GM18511 (cell line): ENCODE results near the gene GULP1.

Experiments used
- ATAC-seq: cut with Tn5 transposase; IDR thresholded peaks from one replicate; pipeline ENCODE4 v1.9.1; 2021; ENCODE audit warnings: mild to moderate bottlenecking, moderate library complexity; ENCODE audit not compliant: unreplicated experiment

The GULP1 gene

DNA sequence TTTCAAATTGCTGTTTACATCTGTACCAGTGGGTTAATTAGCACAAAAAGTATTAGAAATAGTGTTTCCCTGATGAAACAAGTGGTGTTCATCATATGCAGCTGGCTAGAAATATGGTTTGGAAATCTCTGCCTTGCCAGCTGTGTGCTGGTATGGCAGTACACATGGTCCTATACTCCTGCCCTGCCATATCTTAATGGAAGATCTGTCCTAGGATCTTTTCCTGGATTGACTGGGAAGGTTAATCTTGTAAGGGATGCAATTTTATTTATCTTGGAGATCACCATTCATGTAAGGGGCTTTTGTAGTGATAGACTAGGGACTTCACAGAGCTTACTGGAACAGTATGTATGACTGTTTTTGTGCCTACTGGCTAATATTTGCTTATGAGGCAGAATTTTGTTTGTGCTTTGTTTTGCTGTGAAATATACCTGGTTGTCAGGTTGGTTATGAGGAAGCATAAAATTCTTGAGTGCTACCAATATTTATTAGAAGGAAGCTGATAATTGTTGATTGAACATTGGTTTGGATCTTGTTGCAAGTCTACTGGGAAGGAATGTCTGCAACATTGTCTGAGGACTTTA, 73.5 kb downstream of the GULP1 start:
- ATAC-seq = no peak

DNA sequence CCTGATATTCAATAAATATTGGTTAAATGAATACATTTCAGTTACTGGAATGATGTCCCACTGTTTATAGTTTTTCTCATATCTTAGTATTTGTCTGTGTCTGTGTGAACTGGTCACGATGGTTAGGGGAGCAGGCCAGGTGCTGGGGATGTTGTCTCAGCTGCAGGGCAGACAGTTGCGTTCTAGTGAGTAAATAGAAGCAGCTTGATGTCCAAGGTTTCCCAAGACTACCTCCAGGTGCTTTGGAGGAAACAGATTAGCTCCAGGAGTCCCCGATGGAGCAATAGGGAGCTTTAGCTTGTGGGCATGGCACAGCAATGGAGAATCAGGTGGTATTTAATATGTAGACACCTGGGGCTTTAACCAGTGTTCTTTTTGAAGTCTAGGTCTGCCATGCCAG, 75.5 kb downstream of the GULP1 start:
- ATAC-seq = no peak

DNA sequence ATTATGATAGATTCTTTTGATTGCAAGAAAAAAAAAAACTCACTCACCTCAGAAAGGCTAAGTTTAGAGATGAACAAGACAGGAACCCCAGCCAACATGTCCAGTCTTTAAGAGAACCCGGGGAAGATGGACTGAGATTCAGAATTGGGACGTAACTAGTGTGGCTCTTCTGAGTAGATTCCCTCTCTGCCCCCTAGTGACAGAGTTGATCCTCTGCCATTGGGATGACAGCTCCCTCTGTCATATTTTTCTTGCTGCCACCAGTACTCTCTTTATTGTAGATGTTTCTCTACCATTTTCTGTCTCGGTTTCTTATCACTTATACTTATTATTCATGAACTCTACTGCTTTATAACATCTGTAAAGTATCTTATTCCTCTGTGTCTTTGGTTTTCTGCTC, 77.7 kb downstream of the GULP1 start:
- peak; percentile 80 for ATAC-seq

DNA sequence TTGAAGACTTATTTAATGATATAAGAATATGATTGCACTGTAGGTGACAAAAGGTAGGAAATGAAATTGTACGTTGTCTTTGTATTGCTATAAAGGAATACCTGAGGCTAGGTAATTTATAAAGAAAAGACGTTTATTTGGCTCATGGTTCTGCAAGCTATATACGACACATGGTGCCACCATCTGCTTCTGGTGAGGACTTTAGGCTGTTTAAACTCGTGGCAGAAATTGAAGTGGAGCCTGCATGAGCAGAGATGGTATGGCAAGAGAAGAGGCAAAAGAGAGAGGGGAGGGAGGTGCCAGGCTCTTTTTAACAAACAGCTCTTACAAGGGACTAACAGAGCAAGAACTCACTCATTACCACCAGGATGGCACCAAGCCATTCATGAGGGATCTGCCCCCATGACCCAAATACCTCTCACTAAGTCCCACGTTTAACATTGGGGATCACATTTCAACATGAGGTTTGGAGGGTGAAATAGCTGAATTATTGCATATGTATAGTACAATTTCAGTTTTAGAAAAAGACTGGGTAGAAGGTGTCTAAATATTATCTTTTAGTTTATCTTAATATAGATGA, 86.8 kb downstream of the GULP1 start:
- no peak for ATAC-seq

DNA sequence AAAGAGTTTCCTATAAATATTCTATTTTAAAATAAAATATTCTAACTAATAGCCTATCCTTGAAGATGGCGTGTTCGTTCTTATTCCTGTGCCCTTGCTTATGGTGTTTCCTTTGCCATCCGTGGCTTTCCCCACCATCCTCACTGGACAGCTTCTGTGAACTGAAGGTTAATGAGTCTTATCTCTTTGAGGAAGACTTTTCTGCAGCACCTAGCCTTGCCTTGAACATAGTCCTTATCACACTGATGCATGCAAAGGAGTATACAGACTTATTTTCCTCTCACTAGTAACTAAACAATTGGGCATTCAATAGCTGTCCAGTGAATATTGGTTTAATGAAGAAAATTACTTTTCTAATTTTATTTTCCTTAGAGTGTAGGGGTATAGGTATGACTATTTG, 88.1 kb downstream of the GULP1 start:
- ATAC-seq = no peak

DNA sequence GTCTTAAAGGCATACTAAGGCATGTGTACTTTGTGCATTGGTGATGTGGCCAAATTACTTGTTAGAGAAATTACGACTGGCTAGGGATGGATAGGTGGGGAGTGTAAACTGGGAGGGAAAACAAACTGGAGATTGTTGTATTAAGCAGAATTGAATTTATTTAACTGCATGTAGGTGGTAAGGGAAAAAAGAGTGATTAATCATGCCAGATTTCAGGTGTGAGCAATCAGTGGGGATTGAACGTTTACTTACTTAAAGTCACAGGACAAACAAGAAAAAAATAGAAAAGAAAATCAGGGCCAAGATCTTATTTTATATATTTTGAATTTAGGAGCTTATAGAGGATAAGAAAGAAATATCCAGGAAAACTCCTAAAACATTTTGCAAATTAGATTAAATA, 88.6 kb downstream of the GULP1 start:
- ATAC-seq = no peak

DNA sequence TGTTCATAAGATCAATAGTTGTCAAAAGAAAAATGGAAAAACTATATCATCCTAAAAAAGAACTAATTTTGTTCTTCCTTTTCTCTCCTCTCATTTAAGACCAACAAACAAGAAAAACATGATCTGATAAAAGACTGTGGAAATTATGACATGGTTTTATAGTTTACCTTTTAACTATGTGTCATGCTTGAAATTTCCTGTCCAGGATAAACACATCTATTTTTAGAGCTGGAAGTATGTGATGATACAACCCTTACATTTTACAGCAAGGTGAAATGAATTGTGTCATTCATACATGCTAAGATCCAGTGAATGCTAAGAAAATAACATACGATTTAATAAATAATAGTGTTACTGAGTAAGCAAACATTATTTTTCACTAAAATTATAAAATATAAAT, 89.9 kb downstream of the GULP1 start:
- ATAC-seq = no peak

DNA sequence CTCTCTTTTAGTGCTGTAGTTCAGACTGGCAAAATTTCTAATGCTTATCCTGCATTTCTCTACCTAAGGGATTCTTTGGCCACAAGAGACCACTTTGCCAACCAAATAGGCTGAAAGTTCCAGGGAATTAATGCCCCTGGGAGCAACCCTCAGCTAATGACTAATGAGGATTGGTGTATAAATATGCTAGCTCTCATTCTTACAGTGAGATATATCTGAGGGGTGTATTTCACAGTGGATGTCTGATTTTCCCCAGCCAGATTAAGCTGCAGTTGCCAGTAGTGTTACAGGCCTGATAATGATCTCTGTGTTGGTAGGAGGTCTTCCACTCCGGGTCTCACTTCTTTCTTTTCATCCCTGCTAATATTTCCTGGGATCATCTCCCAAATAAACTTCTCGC, 90.4 kb downstream of the GULP1 start:
- ATAC-seq = no peak

DNA sequence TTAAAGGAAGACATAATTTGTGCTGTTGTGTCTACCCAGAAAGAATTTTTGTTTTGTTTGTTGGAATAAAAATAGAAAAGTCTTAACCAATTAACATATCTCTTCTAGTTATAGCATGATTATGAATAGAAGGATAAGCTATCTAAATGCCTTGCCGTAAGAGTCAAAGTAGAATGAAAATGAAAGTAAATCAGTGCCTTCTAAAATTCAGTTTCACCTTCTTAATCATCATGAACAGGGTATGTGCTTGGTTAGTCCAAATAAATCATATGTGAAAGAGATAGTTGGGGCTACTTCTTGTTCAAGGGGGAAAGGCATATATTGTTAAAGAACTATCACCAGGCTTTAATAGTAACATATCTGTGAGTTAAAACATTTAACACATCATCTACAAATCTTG, 91.5 kb downstream of the GULP1 start:
- ATAC-seq = no peak

DNA sequence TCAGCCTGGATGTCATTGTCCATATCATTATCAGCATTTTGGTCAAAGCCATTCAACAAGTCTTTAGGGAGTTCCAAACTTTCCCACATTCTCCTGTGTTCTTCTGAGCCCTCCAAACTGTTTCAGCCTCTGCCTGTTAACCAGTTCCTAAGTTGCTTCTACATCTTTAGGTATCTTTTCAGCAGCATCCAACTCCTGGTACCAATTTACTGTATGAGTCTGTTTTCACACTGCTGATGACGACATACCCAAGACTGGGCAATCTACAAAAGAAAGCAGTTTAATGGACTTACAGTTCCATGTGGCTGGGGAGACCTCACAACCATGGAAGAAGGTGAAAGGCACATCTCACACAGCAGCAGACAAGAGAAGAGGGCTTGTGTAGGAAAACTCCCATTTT, 94.2 kb downstream of the GULP1 start:
- ATAC-seq = no peak

DNA sequence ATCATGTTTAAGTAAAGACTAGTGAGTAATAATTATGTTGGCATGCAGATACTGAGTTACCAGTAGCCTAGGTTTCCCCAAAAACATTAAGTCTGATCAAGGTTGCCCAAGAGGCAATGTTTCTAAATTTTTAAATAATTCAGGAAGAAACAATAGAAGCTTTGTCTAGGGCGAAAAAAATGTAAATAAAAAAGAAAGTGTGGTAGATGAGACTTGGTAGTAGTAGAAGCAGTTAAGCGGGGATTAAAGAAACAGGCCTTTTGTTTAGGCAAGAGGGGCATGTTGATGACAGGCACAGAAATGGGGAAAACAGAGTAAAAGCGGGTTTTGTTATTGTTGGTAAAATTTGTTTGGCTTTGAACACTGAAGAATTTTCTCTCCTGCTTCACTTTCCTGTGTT, 97.2 kb downstream of the GULP1 start:
- ATAC-seq = no peak

DNA sequence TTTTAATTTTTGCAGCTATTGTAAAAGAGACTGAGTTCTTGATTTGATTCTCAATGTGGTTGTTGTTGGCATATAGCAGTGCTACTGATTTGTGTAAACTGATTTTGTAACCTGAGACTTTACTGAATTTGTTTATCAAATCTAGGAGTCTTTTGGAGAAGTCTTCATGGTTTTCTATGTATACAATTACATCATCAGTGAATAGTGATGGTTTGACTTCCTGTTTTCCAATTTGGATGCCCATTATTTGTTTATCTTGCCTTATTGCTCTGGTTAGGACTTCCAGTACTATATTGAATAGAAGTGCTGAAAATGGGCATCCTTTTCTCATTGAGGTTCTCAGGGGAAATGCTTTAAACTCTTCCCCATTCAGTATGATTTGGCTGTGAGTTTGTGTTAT, 99.7 kb downstream of the GULP1 start:
- no peak for ATAC-seq

DNA sequence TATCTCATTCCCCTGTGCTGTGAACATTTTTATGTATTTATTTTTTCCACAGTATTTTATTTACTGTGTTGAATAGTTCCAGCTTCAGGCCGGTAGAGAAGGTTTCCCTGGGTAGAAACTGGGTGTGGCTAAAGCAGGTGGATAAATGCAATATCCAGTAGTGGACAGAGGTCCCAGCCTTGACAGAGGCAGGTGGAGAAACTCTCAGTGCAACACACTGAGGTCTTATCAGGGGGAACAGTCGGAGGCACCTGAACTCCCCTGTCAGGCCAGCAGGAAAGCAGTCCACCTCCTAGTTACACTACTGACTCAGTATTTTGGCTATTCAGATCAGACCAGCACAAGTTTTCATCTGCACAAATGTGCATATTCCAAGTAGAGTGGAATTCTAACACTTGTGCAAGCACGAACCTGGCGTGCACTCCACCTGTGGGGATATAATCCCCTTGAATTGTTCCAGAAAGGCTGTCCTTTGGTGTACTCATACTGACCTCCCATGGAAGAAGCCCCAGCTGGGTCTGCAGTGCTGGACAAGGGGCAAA, 103.3 kb downstream of the GULP1 start:
- no peak for ATAC-seq

DNA sequence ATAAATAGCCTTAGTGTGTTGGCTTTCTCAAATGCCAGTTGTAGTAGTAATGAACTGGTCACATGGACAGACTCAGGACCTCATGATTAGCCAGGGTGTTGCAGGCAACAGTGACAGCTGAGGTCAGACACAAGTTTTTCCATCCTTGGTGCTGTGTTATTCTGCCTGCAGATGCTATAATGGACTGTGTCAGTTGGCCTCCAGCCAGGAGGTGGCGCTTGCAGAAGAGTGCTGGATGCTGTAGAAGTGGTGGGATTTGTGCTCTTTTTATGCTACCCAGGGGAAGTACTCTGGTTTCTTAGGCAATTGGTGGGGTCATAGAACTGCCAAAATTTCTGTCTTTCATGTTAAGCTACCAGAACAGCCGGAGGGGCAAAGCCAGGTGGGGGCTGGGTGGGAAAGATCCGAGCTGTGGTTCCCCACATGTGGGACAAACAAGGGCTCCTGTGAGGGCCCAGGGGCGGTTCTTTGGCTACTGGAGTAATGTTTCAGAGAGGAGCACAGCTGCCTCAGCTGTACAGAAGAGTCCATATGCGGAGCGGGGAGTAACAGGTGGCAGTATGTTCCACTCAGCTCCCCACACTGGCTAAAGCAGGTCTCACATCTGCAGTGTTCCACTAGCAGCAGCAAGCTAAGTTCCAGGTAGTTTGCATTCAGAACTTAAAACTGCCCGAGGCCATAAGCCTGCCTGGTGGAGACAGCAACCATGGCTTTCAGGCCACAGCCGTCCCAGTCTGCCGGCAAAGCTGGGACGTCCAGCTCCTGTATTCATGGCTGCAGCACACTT, 104.4 kb downstream of the GULP1 start:
- peak; percentile 45 for ATAC-seq

DNA sequence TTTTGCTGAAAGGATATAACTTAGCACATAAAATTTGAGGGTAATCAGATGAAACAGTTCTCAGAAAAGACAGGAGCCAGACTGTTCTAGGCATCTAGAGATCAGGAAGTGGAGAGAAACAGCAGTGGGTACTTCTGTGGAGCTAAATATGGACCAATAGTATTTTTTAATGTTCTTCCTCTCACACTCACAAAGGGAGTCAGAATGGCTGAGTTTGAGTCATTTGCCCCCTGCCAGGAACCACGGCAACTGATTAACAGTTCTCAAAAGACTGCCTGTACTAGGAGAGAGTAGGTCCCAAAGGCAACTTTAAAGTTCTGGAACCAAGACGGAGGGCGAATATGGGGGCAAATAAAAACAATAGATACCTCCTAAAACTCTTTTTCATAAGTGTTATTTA, 107.5 kb downstream of the GULP1 start:
- no peak for ATAC-seq

DNA sequence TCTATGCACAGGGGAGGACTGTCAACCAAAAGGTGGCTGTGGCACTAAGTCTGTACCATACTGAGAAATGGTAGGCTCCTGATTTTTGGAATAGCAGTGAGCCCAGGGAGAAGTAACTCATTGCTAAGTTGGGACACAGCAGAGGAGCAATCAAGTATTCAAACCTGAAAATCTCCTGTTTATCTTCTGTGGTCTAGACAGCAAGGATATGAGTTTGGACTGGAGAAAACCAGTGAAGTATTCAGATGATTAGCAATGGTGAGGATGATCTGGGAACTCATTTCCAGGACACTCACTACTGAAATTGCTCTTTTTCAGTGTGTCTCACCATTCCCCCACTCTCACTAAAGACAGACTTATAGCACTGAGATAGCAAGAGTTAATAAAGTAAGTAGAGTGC, 112.0 kb downstream of the GULP1 start:
- ATAC-seq = no peak

DNA sequence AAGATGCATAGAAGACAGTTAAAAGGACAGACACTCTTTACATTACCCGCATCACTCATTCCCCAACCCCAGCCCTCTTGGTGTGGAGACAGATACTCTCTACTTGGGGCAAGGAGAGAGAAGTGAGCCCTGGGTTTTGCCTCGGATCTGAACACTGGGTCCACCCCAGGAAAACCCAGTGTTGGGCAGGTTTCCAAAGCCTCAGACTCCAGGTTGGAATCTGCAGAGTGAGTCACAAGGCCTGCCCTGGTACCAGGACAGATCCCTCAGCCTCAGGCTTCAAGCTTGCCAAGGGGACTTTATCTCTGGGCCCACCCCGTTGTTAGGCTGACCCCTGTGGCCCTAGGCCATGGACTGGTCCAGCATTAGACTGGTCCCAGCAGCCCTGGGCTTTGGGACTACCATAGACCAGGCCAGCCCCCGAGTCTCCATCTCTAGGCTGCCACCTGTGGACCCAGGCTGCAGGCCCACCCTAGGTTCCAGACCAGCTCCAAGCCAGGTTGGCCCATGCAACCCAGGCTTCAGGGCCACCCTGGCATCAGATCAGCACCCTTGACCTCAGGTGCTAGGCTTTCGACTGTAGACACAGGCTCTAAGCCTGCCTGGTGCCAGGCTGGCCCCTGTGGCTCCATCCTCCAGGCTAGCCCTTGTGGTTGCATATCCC, 112.8 kb downstream of the GULP1 start:
- no peak for ATAC-seq

DNA sequence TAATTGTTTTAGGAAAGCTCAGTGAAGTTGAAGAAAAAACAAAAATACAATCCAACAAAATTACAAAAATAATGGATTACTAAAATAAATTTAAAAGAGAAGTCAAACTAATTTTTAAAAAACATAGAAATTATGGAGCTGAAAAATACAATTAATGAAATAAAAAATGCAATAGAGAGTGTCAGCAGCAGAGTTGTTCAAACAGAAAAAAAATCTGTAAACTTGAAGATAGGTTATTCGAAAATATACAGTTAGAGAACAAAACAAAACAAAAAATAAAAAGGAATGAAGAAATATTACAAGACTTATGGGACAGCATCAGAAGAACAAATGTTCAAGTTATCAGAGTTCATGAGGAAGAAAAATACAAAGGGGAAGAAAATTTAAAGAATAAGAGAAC, 114.7 kb downstream of the GULP1 start:
- no peak for ATAC-seq

DNA sequence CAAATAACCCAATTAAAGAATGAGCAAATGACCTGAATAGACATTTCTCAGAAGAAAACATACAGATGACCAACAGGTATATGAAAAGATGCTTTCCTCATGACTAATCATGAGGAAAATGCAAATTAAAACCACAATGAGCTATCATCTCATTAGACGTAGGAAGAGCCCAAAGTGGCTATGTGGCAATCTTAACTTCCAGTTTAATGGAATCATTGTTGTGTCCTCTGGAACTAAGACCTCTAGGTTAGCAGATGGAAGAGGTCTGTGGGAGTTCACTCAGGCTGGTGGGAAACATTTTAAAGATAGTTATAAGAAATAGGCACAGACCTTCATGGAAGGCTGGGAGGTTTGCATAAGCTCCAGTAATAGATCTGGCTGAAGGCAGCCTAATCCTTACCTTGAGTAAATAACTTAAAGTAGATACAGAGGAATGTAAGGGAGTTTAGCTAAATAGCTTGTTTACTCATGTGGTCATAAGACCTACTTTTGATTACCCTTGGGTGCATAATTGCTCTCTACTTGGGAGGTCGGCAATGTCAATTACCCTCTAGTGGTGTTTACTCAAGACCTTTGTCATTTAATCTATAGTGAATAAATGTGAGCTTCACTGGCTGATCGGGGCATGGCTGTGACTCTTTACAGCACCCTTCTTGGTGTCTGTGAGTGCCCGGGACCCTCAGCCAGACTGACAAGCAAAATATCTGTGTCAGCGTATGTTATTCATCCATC, 119.0 kb downstream of the GULP1 start:
- no peak for ATAC-seq

DNA sequence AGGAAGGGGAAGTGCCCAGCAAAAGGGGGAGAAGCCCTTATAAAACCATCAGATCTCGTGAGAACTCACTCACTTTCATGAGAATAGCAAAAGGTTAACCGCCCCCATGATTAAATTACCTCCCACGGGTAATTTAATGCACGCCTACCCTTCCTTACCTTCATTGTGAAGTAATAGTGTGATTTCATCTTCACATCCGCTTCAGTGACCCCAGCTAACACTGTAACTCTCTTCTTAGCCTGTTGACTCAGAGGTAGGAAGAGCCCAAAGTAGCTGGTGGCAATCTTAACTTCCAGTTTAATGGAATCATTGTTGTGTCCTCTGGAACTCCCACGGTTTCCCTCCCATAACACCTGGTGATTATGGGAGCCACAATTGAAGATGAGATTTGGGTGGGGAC, 120.5 kb downstream of the GULP1 start:
- no peak for ATAC-seq

DNA sequence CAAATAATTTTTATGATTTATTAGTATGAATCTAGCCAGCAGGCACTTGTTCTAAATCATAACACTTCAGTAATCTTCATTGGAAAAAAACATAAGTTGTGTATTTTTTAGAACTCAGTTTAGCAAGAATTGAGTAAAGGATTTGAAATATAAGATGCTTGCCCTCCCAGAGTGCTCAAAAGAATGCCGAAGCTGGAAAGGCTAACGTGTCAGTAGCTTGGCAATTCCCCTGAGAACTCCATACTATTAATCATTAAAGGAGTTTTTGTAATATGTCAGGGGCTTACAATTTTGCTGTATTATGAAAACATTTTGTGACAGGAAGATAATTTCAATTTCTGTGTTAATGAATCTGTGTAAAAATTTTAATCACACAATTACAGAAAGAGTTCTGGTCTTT, 122.7 kb downstream of the GULP1 start:
- no peak for ATAC-seq
